Neuron (in vitro differentiated cells): ENCODE measurements around the gene YWHAQ.

Experiments used
- H2AFZ ChIP-seq: one replicate; pipeline ENCODE4 v1.6.1; 2013; ENCODE audit warnings: low read depth, mild to moderate bottlenecking, inconsistent platforms, low read length, moderate library complexity
- H3K27me3 ChIP-seq: one replicate; pipeline ENCODE4 v1.6.1; 2013; ENCODE audit warnings: low read length; ENCODE audit not compliant: insufficient read depth
- H3K36me3 ChIP-seq: one replicate; pipeline ENCODE4 v1.6.1; 2013; ENCODE audit warnings: low read length; ENCODE audit not compliant: insufficient read depth
- H3K4me1 ChIP-seq: one replicate; pipeline ENCODE4 v1.6.1; 2013; ENCODE audit warnings: low read length; ENCODE audit not compliant: insufficient read depth
- H3K4me3 ChIP-seq: 2 replicates; pipeline ENCODE4 v1.5.1; 2013; ENCODE audit warnings: mild to moderate bottlenecking, low read length, moderate library complexity
- H3K9me3 ChIP-seq: one replicate; pipeline ENCODE4 v1.6.1; 2013; ENCODE audit warnings: low read length

YWHAQ gene

GRCh38 chr2:9663008-9663879, 32.4 kb upstream of the YWHAQ start:
- H3K36me3 ChIP-seq = no peaks in the 10 kb centered on the region
- no peaks in the 10 kb centered on the region for H3K4me1 ChIP-seq
- H3K9me3 ChIP-seq = no peaks in the 10 kb centered on the region
- H3K27me3 ChIP-seq = peaks cover 6% of the 10 kb centered on the region
- no peak overlapping the region for H3K4me3 ChIP-seq
- H2AFZ ChIP-seq = no peak overlapping the region

GRCh38 chr2:9661261-9661660, 30.5 kb upstream of the YWHAQ start:
- Histone ChIP-seq H3K36me3 (no peaks in the 10 kb centered on the region), H3K27me3 (peaks cover 10% of the 10 kb centered on the region), H2AFZ (no peak overlapping the region), H3K4me3 (no peak overlapping the region), H3K9me3 (no peaks in the 10 kb centered on the region), H3K4me1 (no peaks in the 10 kb centered on the region)

GRCh38 chr2:9660781-9661180, 30.0 kb upstream of the YWHAQ start:
- H3K4me3 ChIP-seq = no peak overlapping the region
- no peak overlapping the region for H2AFZ ChIP-seq
- peaks cover 10% of the 10 kb centered on the region for H3K27me3 ChIP-seq
- no peaks in the 10 kb centered on the region for H3K36me3 ChIP-seq
- no peaks in the 10 kb centered on the region for H3K4me1 ChIP-seq
- H3K9me3 ChIP-seq = no peaks in the 10 kb centered on the region

GRCh38 chr2:9660154-9660553, 29.4 kb upstream of the YWHAQ start:
- H3K9me3 ChIP-seq = no peaks in the 10 kb centered on the region
- H3K4me1 ChIP-seq = no peaks in the 10 kb centered on the region
- H3K4me3 ChIP-seq = no peak overlapping the region
- no peaks in the 10 kb centered on the region for H3K36me3 ChIP-seq
- no peak overlapping the region for H2AFZ ChIP-seq
- peaks cover 10% of the 10 kb centered on the region for H3K27me3 ChIP-seq

- Histone ChIP-seq H2AFZ (no peak overlapping the region), H3K4me1 (no peaks in the 10 kb centered on the region), H3K27me3 (peaks cover 13% of the 10 kb centered on the region), H3K4me3 (no peak overlapping the region), H3K9me3 (no peaks in the 10 kb centered on the region), H3K36me3 (no peaks in the 10 kb centered on the region)
Observed at GRCh38 chr2:9658972-9659371, 28.2 kb upstream of the YWHAQ start.

- Histone ChIP-seq H3K4me3 (no peak overlapping the region), H2AFZ (no peak overlapping the region), H3K27me3 (peaks cover 10% of the 10 kb centered on the region)
Observed at GRCh38 chr2:9657731-9658130, 26.9 kb upstream of the YWHAQ start.

GRCh38 chr2:9657083-9657482, 26.3 kb upstream of the YWHAQ start:
- Histone ChIP-seq H3K27me3 (peaks cover 10% of the 10 kb centered on the region), H3K4me1 (peaks cover 6% of the 10 kb centered on the region), H3K4me3 (no peak overlapping the region), H2AFZ (no peak overlapping the region), H3K36me3 (no peaks in the 10 kb centered on the region), H3K9me3 (no peaks in the 10 kb centered on the region)

More at GRCh38 chr2:9657731-9658130, 26.9 kb upstream of the YWHAQ start:
- H3K4me1 ChIP-seq = peaks cover 6% of the 10 kb centered on the region
- H3K9me3 ChIP-seq = no peaks in the 10 kb centered on the region
- H3K36me3 ChIP-seq = no peaks in the 10 kb centered on the region

GRCh38 chr2:9656270-9656766, 25.5 kb upstream of the YWHAQ start:
- no peaks in the 10 kb centered on the region for H3K36me3 ChIP-seq
- H3K27me3 ChIP-seq = peaks cover 10% of the 10 kb centered on the region
- H2AFZ ChIP-seq = no peak overlapping the region
- H3K4me3 ChIP-seq = no peak overlapping the region
- H3K4me1 ChIP-seq = peaks cover 6% of the 10 kb centered on the region
- H3K9me3 ChIP-seq = no peaks in the 10 kb centered on the region

GRCh38 chr2:9655441-9656269, 24.9 kb upstream of the YWHAQ start:
- peaks cover 10% of the 10 kb centered on the region for H3K27me3 ChIP-seq
- peaks cover 6% of the 10 kb centered on the region for H3K4me1 ChIP-seq
- no peak overlapping the region for H2AFZ ChIP-seq
- no peaks in the 10 kb centered on the region for H3K36me3 ChIP-seq
- H3K9me3 ChIP-seq = no peaks in the 10 kb centered on the region
- H3K4me3 ChIP-seq = no peak overlapping the region

GRCh38 chr2:9654452-9655100, 23.8 kb upstream of the YWHAQ start:
- Histone ChIP-seq H3K27me3 (peaks cover 10% of the 10 kb centered on the region), H3K4me3 (no peak overlapping the region), H3K4me1 (peaks cover 6% of the 10 kb centered on the region), H2AFZ (no peak overlapping the region), H3K36me3 (no peaks in the 10 kb centered on the region), H3K9me3 (no peaks in the 10 kb centered on the region)

- H3K9me3 ChIP-seq = no peaks in the 10 kb centered on the region
- H2AFZ ChIP-seq = no peak overlapping the region
- no peaks in the 10 kb centered on the region for H3K36me3 ChIP-seq
- H3K27me3 ChIP-seq = peaks cover 8% of the 10 kb centered on the region
- peaks cover 6% of the 10 kb centered on the region for H3K4me1 ChIP-seq
- H3K4me3 ChIP-seq = no peak overlapping the region
Observed at GRCh38 chr2:9653485-9654271, 22.9 kb upstream of the YWHAQ start.

GRCh38 chr2:9652898-9653479, 22.2 kb upstream of the YWHAQ start:
- H3K9me3 ChIP-seq = no peaks in the 10 kb centered on the region
- no peak overlapping the region for H3K4me3 ChIP-seq
- H2AFZ ChIP-seq = no peak overlapping the region
- peaks cover 6% of the 10 kb centered on the region for H3K4me1 ChIP-seq
- peaks cover 13% of the 10 kb centered on the region for H3K27me3 ChIP-seq
- H3K36me3 ChIP-seq = no peaks in the 10 kb centered on the region
